Parathyroid adenoma (tissue), 2 donors: Measurements from ENCODE around the gene CLMN.
"Not testable (repeated sequence)": the region's sequence is repeated elsewhere in the genome, so short reads cannot be mapped to it uniquely, and the experiment has no call there.

Source experiments
- H2AFZ ChIP-seq: fragments of 300-600 bp; sonication (generic); one replicate; pipeline ENCODE4 v1.7.0; 2017; ENCODE audit warnings: antibody characterized with exemption, mild to moderate bottlenecking
- H3K27ac ChIP-seq: fragments of 300-600 bp; sonication (generic); one replicate; pipeline ENCODE4 v1.7.0; 2017
- H3K27me3 ChIP-seq: fragments of 300-600 bp; sonication (generic); one replicate; pipeline ENCODE4 v1.7.0; 2017; ENCODE audit warnings: low read length; ENCODE audit not compliant: control insufficient read depth, insufficient read depth
- H3K36me3 ChIP-seq: fragments of 300-600 bp; sonication (generic); one replicate; pipeline ENCODE4 v1.7.0; 2017; ENCODE audit warnings: low read length; ENCODE audit not compliant: control insufficient read depth, insufficient read depth
- H3K4me1 ChIP-seq: fragments of 300-600 bp; sonication (generic); one replicate; pipeline ENCODE4 v1.7.0; 2017; ENCODE audit warnings: control low read depth
- H3K4me2 ChIP-seq: fragments of 300-600 bp; sonication (generic); one replicate; pipeline ENCODE4 v1.7.0; 2017; ENCODE audit warnings: low read length
- H3K4me3 ChIP-seq: fragments of 300-600 bp; sonication (generic); one replicate; pipeline ENCODE4 v1.7.0; 2017; ENCODE audit warnings: low read depth, low read length
- H3K79me2 ChIP-seq: fragments of 300-600 bp; sonication (generic); one replicate; pipeline ENCODE4 v1.7.0; 2017; ENCODE audit warnings: control low read depth
- H3K9ac ChIP-seq: fragments of 300-600 bp; sonication (generic); one replicate; pipeline ENCODE4 v1.7.0; 2017; ENCODE audit warnings: mild to moderate bottlenecking
- H3K9me3 ChIP-seq: fragments of 300-600 bp; sonication (generic); one replicate; pipeline ENCODE4 v1.7.0; 2017; ENCODE audit warnings: low read length; ENCODE audit not compliant: control insufficient read depth
- CTCF ChIP-seq: fragments of 300-600 bp; sonication (generic); IDR thresholded peaks from one replicate; pipeline ENCODE4 v1.7.0; 2017; ENCODE audit warnings: antibody characterized with exemption, mild to moderate bottlenecking
- donor health status: primary hyperparathyroidism.

CLMN gene

DNA sequence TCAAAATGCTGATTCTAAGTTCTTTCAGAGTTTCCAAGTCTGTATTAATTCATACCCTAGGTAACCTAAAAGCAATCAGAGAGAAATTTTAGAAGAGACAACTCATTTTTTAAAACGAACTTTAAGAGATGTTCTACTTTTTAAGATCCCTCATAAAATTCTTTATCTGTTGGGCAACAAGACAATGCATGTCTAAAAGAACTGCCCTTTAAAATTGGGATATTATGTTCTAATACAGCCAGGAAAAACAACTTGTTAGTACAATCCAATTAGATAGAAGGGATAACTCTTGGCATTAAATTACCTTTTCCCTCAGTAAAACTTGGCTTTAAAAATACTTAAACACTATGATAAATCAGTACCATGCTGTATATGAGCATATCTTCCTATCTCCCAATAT lies 178.0 kb downstream of the CLMN start:
- TF ChIP-seq CTCF = no peak
- Histone ChIP-seq H3K79me2 (peaks cover 27% of the 10 kb centered on the region), H3K4me2 (no peak overlapping the region), H3K27ac (no peak overlapping the region), H3K9me3 (no peaks in the 10 kb centered on the region), H3K27me3 (no peaks in the 10 kb centered on the region), H3K4me1 (peaks cover 6% of the 10 kb centered on the region), H3K9ac (no peak overlapping the region), H3K36me3 (no peaks in the 10 kb centered on the region), H3K4me3 (no peak overlapping the region), H2AFZ (no peak overlapping the region)

DNA sequence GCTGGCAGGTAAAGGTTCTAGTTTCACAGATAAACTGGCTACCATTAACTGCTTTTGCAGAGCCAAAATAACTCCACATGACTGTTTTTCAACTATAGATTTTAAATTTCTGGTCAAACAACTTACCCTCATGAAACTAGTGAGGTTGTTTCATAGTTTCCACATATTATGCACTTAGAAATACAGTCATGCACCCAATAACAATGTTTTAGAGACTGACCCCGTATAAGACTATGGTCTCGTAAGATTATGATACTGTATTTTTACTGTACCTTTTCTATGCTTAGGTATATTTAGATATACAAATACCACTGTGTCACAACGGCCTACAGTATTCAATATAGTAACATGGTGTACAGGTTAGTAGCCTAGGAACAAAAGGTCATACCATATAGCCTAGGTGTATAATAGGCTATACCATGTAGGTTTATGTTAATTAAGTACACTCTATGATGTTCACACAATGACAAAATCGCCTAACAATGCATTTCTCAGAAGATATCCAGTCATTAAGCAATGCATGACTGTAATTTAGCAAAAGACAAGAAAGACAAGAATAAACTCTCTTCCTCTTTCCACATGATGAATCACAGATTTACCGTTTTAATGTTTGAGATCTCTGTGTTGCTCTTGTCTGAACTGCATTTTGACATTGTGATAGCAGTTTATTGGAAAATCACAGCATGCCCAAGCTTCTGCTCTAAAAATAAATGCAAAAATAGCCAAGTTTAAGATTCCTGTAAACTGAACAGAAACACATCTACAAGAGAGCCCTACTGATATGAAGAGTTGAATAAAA lies 179.4 kb downstream of the CLMN start:
- H3K4me1 ChIP-seq = peaks cover 6% of the 10 kb centered on the region
- peaks cover 27% of the 10 kb centered on the region for H3K79me2 ChIP-seq
- no peak overlapping the region for H3K4me2 ChIP-seq
- no peaks in the 10 kb centered on the region for H3K9me3 ChIP-seq
- TF ChIP-seq CTCF = no peak
- H3K4me3 ChIP-seq = no peak overlapping the region
- H3K27me3 ChIP-seq = no peaks in the 10 kb centered on the region
- no peak overlapping the region for H3K9ac ChIP-seq
- H3K27ac ChIP-seq = no peak overlapping the region
- no peak overlapping the region for H2AFZ ChIP-seq
- H3K36me3 ChIP-seq = no peaks in the 10 kb centered on the region

DNA sequence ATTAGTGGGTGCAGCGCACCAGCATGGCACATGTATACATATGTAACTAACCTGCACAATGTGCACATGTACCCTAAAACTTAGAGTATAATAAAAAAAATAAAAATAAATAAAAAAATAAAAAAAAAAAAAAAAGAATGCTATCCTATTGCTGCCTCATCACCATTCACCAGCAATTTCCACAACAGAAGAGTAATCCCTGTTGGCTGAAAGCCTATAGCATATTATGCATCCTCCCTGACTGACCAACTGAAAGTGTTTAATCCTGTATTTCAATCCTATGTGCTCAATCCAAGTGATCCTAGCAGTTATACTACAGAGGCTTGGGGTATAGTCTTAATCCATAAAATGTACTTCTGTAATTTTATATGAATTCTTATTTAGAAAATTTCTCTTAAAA lies 180.8 kb downstream of the CLMN start:
- H3K27ac ChIP-seq = no peak overlapping the region
- peaks cover 6% of the 10 kb centered on the region for H3K4me1 ChIP-seq

GRCh38 chr14:95138455-95138854 lies 181.3 kb downstream of the CLMN start:
- not testable (repeated sequence) for H3K9me3 ChIP-seq, H3K36me3 ChIP-seq, H3K4me1 ChIP-seq, H3K4me3 ChIP-seq, H3K4me2 ChIP-seq, H3K9ac ChIP-seq, H3K27ac ChIP-seq, H2AFZ ChIP-seq, H3K27me3 ChIP-seq
- H3K79me2 ChIP-seq = peaks cover 17% of the 10 kb centered on the region

More for the DNA sequence above, 180.8 kb downstream of the CLMN start:
- H2AFZ ChIP-seq = no peak overlapping the region
- H3K36me3 ChIP-seq = no peaks in the 10 kb centered on the region
- no peaks in the 10 kb centered on the region for H3K9me3 ChIP-seq
- H3K27me3 ChIP-seq = no peaks in the 10 kb centered on the region
- TF ChIP-seq CTCF = no peak
- H3K9ac ChIP-seq = no peak overlapping the region
- H3K79me2 ChIP-seq = peaks cover 17% of the 10 kb centered on the region
- no peak overlapping the region for H3K4me3 ChIP-seq
- H3K4me2 ChIP-seq = no peak overlapping the region

GRCh38 chr14:95137804-95138167 lies 181.9 kb downstream of the CLMN start:
- Histone ChIP-seq H2AFZ (no peak overlapping the region), H3K4me2 (no peak overlapping the region)

More at GRCh38 chr14:95137804-95138167, 181.9 kb downstream of the CLMN start:
- TF ChIP-seq CTCF = no peak
- Histone ChIP-seq H3K79me2 (peaks cover 17% of the 10 kb centered on the region), H3K27ac (peak overlapping the region; percentile 8), H3K4me3 (no peak overlapping the region), H3K27me3 (no peaks in the 10 kb centered on the region), H3K9me3 (no peaks in the 10 kb centered on the region), H3K4me1 (peaks cover 6% of the 10 kb centered on the region), H3K36me3 (no peaks in the 10 kb centered on the region), H3K9ac (no peak overlapping the region)
